ENCODE measurements around the gene ACSF3. TPM values are rescaled to one million over a fixed set of nuclear protein-coding genes. Genes with fewer than 3 reads are reported as not detected.

ACSF3 gene
- total RNA-seq, 1 donor from 2014 or later = 32.0 TPM

DNA sequence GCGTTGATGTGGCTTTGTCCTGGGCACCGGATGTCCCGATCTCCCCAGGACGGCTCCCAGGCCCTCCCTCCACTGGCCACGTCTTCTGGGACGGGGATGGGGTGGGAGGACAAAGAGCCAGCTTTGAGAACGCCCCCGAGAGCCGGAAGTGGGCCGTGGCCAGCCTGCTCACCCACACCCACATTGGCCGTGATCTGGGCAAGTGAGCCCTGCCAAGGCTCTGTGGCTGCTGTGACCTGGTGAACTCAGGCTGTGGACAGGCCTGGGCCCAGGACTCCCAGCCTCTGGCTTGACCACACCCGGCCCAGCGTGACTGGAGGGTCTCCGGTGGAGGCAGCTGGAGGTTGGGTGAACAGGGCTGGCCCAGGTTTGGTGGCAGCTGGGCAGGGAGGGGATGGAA lies 81.2 kb downstream of the ACSF3 start:
- Histone ChIP-seq H3K27ac (no peak overlapping the region), H3K4me3 (no peak overlapping the region), H3K36me3 (no peaks in the 10 kb centered on the region), H3K27me3 (peaks cover 9% of the 10 kb centered on the region), H3K4me1 (peaks cover 15% of the 10 kb centered on the region), H3K9me3 (no peaks in the 10 kb centered on the region)
- intact Hi-C loops (cut with DNase I) = no loop called here
- no peak for ATAC-seq
- TF ChIP-seq, protein P1, sequence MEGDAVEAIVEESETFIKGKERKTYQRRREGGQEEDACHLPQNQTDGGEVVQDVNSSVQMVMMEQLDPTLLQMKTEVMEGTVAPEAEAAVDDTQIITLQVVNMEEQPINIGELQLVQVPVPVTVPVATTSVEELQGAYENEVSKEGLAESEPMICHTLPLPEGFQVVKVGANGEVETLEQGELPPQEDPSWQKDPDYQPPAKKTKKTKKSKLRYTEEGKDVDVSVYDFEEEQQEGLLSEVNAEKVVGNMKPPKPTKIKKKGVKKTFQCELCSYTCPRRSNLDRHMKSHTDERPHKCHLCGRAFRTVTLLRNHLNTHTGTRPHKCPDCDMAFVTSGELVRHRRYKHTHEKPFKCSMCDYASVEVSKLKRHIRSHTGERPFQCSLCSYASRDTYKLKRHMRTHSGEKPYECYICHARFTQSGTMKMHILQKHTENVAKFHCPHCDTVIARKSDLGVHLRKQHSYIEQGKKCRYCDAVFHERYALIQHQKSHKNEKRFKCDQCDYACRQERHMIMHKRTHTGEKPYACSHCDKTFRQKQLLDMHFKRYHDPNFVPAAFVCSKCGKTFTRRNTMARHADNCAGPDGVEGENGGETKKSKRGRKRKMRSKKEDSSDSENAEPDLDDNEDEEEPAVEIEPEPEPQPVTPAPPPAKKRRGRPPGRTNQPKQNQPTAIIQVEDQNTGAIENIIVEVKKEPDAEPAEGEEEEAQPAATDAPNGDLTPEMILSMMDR (IDR thresholded peaks at IDR 0.05) = no peak
- no peak for DNase-seq

- H3K36me3 ChIP-seq = no peaks in the 10 kb centered on the region
- H3K9me3 ChIP-seq = no peaks in the 10 kb centered on the region
- peaks cover 11% of the 10 kb centered on the region for H3K4me1 ChIP-seq
- H3K4me3 ChIP-seq = no peak overlapping the region
- intact Hi-C loops (cut with DNase I) = no loop called here
- peaks cover 9% of the 10 kb centered on the region for H3K27me3 ChIP-seq
- no peak overlapping the region for H3K27ac ChIP-seq
- no peak for DNase-seq
- ATAC-seq = no peak
- TF ChIP-seq, protein P1 (IDR thresholded peaks at IDR 0.05) = no peak
These were observed 81.9 kb downstream of the ACSF3 start for GRCh38 chr16:89175280-89176146.

DNA sequence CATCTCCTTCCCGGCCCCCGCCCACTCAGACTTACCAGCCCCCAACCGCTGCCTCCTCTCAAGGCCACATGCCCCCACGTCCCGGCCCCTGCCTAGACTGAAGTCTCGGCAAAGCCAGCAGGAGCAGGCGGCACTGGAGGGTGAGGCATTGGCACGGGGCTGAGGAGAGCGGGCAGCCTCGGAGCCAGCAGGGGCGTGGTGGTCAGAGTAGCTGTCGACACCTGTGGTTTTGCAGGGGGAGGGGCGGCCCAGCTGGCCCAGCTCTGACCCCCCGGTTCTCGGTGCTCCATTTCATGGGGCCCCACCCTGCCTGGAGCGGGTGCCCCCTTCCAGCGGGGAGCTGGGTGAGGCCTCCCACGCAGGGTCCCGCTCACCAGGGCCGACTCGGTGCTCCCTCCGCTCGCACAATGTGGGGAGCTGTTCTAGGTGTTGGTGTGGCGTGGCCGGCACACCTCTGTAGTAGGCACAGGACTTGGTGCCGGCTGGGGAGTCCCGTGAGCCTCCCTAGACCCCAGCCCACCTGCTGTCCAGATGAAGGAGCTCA lies 82.6 kb downstream of the ACSF3 start:
- Histone ChIP-seq H3K4me1 (peaks cover 4% of the 10 kb centered on the region), H3K9me3 (no peaks in the 10 kb centered on the region), H3K27me3 (peaks cover 13% of the 10 kb centered on the region), H3K27ac (no peak overlapping the region), H3K36me3 (no peaks in the 10 kb centered on the region), H3K4me3 (no peak overlapping the region)
- ATAC-seq (no peak), DNase-seq (no peak)
- intact Hi-C loops (cut with DNase I) = no loop called here
- TF ChIP-seq, protein P1 (IDR thresholded peaks at IDR 0.05) = no peak

DNA sequence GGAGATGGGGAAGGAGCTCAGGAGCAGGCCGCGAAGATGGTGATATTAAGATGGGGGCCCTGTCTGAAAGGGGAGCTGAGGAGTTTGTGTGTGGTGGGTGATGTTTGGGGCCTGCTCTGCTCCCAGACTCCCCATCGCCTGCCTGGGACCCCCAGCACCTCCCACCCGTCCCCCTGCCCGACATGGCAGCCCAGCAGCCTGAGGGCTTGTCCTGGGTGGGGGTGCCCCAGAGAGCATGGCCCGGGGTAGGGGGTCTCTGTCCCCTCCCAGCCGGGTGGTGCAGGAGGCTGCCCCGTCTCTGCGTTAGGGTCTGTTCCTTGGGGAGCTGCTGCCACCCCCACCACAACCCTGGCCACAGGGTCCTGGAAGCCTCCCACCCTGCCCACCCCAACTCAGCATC lies 83.1 kb downstream of the ACSF3 start:
- peaks cover 1% of the 10 kb centered on the region for H3K4me1 ChIP-seq
- no peaks in the 10 kb centered on the region for H3K36me3 ChIP-seq
- TF ChIP-seq, protein P1 (IDR thresholded peaks at IDR 0.05) = no peak
- H3K4me3 ChIP-seq = no peak overlapping the region
- ATAC-seq (no peak), DNase-seq (no peak)
- intact Hi-C loops (cut with DNase I) = no loop called here
- no peaks in the 10 kb centered on the region for H3K9me3 ChIP-seq
- no peak overlapping the region for H3K27ac ChIP-seq
- H3K27me3 ChIP-seq = peaks cover 16% of the 10 kb centered on the region

- Histone ChIP-seq H3K36me3 (no peaks in the 10 kb centered on the region), H3K4me1 (no peaks in the 10 kb centered on the region), H3K4me3 (no peak overlapping the region), H3K27ac (no peak overlapping the region), H3K9me3 (no peaks in the 10 kb centered on the region), H3K27me3 (peaks cover 19% of the 10 kb centered on the region)
- intact Hi-C loops (cut with DNase I) = no loop called here
- ATAC-seq (no peak), DNase-seq (no peak)
- TF ChIP-seq, protein P1 (IDR thresholded peaks at IDR 0.05) = no peak
These were observed 83.8 kb downstream of the ACSF3 start for GRCh38 chr16:89177501-89177900.

Measured in upper lobe of right lung (tissue), 1 donor.